Uterus (tissue), 2 donors: ENCODE results near the gene DHODH.

Source experiments
- POLR2A ChIP-seq, 2 donors: fragments of 450-650 bp; IDR thresholded peaks; one replicate each; pipeline ENCODE4 v1.6.1; 2016; ENCODE audit warnings: antibody characterized with exemption in 2 of 2, mild to moderate bottlenecking in 1 of 2, moderate library complexity in 1 of 2
- TF ChIP-seq, protein P1 (sequence below), 4 experiments: fragments of 200-600 bp in 2 of 4; fragments of 450-650 bp in 2 of 4; sonication (generic) in 2 of 4; IDR thresholded peaks; one replicate each; pipeline ENCODE4 v1.5.1; 2016 to 2019; ENCODE audit warnings: antibody characterized with exemption in 4 of 4, mild to moderate bottlenecking in 2 of 4, moderate library complexity in 1 of 4

GRCh38 chr16:71985262-71985974, 23.1 kb upstream of the DHODH start:
- TF ChIP-seq, protein P1, sequence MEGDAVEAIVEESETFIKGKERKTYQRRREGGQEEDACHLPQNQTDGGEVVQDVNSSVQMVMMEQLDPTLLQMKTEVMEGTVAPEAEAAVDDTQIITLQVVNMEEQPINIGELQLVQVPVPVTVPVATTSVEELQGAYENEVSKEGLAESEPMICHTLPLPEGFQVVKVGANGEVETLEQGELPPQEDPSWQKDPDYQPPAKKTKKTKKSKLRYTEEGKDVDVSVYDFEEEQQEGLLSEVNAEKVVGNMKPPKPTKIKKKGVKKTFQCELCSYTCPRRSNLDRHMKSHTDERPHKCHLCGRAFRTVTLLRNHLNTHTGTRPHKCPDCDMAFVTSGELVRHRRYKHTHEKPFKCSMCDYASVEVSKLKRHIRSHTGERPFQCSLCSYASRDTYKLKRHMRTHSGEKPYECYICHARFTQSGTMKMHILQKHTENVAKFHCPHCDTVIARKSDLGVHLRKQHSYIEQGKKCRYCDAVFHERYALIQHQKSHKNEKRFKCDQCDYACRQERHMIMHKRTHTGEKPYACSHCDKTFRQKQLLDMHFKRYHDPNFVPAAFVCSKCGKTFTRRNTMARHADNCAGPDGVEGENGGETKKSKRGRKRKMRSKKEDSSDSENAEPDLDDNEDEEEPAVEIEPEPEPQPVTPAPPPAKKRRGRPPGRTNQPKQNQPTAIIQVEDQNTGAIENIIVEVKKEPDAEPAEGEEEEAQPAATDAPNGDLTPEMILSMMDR (IDR thresholded peaks at IDR 0.05), result no peak
- TF ChIP-seq POLR2A (IDR thresholded peaks at IDR 0.05), result no peak
